GM21717 (cell line): Measurements from ENCODE around the gene ELFN1.

ENCODE experiments used
- ATAC-seq: cut with Tn5 transposase; IDR thresholded peaks from one replicate; pipeline ENCODE4 v1.9.1; 2021; ENCODE audit warnings: mild to moderate bottlenecking, moderate library complexity; ENCODE audit not compliant: unreplicated experiment

ELFN1 gene

DNA sequence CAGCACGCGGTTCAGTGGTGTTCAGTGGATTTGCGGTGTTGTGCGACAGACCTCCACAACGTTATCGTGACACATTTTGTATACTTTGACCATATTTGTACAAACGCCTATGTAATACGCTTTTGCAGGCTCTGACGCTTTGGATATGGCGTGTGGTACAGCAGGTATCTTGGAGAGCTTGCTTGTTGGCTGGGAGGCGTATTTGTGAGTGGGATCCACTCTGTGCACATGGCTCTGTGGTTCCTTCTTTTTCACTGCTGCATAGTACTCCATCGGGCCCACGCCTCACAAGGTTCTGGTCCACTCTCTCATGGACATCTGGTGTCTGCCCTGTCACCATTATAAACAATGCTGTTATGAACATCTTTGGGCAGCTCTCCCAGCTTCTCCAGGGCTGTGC, 53.2 kb downstream of the ELFN1 start:
- no peak for ATAC-seq

GRCh38 chr7:1724118-1724910, 54.2 kb downstream of the ELFN1 start:
- no peak for ATAC-seq

- no peak for ATAC-seq
Observed at GRCh38 chr7:1725199-1725690, 55.2 kb downstream of the ELFN1 start.

- ATAC-seq, result no peak
Observed at GRCh38 chr7:1725766-1726630, 55.9 kb downstream of the ELFN1 start.

GRCh38 chr7:1727079-1727478, 57.0 kb downstream of the ELFN1 start:
- no peak for ATAC-seq

- no peak for ATAC-seq
Observed at GRCh38 chr7:1727812-1728570, 57.9 kb downstream of the ELFN1 start.

DNA sequence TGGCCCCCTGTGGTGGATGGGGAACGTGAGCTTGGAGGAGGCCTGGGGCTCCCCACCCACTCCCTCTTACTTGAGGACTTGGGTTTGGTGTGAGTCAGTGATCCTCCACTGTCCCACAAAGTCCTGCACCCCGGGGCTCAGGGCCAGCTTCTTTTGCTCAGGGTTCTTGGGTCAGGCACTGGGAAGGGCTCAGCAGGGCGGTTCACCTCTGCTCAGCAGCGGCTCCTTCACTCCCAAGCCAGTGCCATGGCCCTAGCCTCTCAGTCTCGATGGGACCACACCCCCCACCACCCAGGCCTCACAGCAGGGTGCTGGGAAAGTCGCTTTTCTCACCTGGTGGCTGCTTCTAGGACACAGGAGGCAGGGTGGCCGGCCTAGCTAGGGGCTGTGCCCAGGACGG, 59.1 kb downstream of the ELFN1 start:
- ATAC-seq, result no peak

GRCh38 chr7:1729773-1730172, 59.7 kb downstream of the ELFN1 start:
- no peak for ATAC-seq

- ATAC-seq, result no peak
Observed at GRCh38 chr7:1732072-1732471, 62.0 kb downstream of the ELFN1 start.

GRCh38 chr7:1732645-1733044, 62.6 kb downstream of the ELFN1 start:
- ATAC-seq, result no peak

- no peak for ATAC-seq
Observed at GRCh38 chr7:1733206-1733907, 63.3 kb downstream of the ELFN1 start.

DNA sequence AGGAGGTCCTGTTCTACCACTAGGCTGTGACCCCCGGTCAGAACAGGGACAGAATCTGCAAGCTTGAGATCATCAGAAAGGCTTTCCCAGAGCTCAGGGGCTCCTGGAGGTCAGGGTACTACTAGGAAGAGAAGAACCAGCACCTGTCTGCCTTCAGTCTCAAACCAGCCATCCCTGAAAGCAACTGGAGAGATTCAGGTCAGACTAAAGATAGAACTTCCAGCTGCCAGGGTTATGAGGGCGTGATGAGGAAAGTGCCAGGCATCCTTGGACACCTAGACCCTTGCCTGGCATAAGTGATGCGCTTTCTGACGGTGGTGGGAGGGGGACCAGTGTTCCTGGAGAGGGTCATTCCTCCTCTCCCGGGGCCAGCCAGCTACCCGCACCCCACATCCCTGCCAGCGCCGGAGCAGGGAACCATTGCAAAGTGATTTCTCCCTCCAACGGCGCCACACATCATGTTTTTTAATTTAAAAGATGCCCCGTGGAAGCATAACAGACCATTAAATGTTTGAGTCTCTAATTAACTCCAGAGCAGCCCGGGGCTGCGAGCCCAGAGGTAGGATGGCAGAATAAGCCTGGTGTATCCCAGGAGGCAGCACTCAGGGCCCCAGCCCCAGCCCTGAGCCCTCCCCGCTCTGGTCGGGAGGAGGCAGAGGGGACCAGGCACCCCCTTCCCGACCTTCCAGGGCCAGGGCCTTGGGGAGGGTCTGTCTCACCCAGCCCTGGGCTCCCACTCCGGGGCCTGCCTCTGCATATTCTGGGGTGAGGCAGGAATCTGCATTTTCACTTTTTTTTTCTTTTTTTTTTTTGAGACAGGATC, 64.0 kb downstream of the ELFN1 start:
- ATAC-seq, result no peak

GRCh38 chr7:1735262-1735661, 65.2 kb downstream of the ELFN1 start:
- no peak for ATAC-seq

DNA sequence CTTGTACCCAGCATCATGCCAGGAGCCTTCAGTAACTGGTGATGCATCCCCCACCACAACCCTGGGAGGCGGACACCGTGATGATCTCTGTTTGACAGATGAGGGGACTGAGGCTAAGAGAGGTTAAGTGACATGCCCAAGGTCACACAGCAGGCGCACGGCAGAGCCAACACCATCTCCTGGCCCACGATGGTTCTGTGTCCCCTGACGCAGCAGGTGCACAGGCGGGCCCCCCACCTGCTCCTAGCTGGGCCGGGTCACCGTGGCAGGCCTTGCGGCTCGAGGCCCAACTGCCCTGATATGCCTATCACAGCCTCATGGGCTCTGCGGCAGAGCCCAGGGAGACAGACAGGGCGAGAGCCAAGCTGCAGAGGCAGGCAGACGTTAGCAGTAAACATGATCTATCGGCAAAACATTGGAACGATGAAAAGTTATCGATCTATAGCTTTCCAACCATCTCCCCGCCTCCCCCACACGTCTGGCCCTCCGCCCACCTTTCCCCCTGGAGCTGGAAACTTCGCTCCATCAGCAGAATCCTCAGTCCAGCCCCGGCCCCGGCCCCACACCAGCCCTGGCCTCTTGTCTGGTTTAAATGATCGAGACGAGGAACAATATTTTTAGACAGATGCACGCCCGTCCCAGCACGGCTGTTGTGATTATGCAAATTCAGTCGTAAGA, 65.9 kb downstream of the ELFN1 start:
- ATAC-seq, result no peak

GRCh38 chr7:1736484-1736817, 66.4 kb downstream of the ELFN1 start:
- ATAC-seq, result no peak

DNA sequence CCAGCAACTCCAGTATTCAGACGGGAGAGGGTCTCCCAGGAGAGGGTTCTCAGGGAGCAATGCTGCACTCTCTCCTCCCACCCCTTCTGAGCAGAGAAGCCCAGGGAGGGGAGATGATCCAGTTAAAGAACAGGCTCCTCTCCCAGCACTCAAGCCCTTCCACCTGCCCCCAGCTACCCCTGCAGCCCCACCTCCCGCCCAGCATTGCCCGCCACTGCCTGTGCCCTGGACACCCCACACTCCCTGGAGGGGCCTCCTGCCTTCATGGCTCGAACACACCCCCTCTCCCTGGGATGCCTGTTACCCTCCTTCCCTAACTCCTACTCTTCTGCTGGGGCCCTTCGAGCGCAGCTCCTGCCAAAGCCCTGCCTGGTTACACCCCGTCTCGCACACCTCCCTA, 66.8 kb downstream of the ELFN1 start:
- no peak for ATAC-seq

- no peak for ATAC-seq
Observed at GRCh38 chr7:1737523-1737922, 67.4 kb downstream of the ELFN1 start.

DNA sequence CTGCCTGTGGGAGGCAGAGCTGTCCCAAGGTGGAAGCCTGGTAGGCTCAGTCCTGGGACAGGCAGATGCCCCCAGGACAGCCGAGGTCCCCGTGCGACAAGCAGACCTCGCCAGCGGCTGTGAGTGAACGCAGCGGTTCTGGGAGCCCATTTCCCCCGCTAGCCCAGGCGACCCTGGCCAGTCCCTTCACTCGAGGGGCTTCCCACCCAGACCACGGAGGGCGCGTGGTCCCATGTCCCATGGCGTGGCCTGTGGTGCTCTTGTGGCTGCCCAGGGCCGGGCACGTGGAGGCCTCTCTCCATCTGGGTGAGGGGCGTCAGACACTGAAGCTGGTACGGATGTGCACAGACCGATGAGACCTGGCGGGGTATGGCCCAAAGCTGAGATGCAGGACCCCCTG, 67.9 kb downstream of the ELFN1 start:
- ATAC-seq, result no peak

DNA sequence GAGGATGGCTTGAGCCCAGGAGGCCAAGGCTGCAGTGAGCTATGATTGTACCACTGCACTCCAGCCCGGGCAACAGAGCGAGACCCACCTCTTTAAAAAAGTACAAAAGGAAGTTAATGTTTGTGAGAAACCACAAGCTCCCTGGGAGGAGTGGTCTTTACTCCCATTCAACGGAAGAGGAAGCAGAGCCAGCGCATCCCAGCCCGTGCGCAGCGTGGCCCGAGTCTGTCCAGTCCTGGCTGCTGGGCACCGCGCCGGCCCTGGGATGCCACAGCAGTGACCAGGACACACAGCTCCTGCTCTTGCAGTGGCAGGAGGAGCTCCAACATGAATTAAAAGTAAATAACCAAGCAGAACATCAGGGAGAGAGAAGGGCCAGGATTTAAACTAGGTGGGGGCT, 68.4 kb downstream of the ELFN1 start:
- no peak for ATAC-seq
